ENCODE results near the gene ENTHD1. TPM values are rescaled to one million over a fixed set of nuclear protein-coding genes. Genes with fewer than 3 reads are reported as not detected.

Gene ENTHD1
- total RNA-seq, 1 donor from 2014 or later = not detected

GRCh38 chr22:39717099-39717498 lies 176.5 kb downstream of the ENTHD1 start:
- Histone ChIP-seq H3K36me3 (ENCODE audit: control insufficient read depth, insufficient read depth, low read length) (no peaks in the 10 kb centered on the region), H3K27me3 (ENCODE audit: control insufficient read depth, insufficient read depth, low read length) (peaks cover 5% of the 10 kb centered on the region), H3K4me3 (ENCODE audit: low read depth, low read length) (no peak overlapping the region)
- FAIRE-seq (no peak), DNase-seq (ENCODE audit: low read depth) (no peak)
- TF ChIP-seq CTCF (IDR thresholded peaks at IDR 0.05; ENCODE audit: insufficient read depth, low read length, severe bottlenecking) = no peak

GRCh38 chr22:39716534-39716933 lies 177.0 kb downstream of the ENTHD1 start:
- Histone ChIP-seq H3K36me3 (ENCODE audit: control insufficient read depth, insufficient read depth, low read length) (no peaks in the 10 kb centered on the region), H3K4me3 (ENCODE audit: low read depth, low read length) (no peak overlapping the region), H3K27me3 (ENCODE audit: control insufficient read depth, insufficient read depth, low read length) (peaks cover 4% of the 10 kb centered on the region)
- TF ChIP-seq CTCF (IDR thresholded peaks at IDR 0.05; ENCODE audit: insufficient read depth, low read length, severe bottlenecking) = no peak
- no peak for FAIRE-seq
- no peak for DNase-seq (ENCODE audit: low read depth)

- no peak for DNase-seq (ENCODE audit: low read depth)
- FAIRE-seq = no peak
- Histone ChIP-seq H3K27me3 (ENCODE audit: control insufficient read depth, insufficient read depth, low read length) (peaks cover 4% of the 10 kb centered on the region), H3K36me3 (ENCODE audit: control insufficient read depth, insufficient read depth, low read length) (no peaks in the 10 kb centered on the region), H3K4me3 (ENCODE audit: low read depth, low read length) (no peak overlapping the region)
- no peak for TF ChIP-seq CTCF (IDR thresholded peaks at IDR 0.05; ENCODE audit: insufficient read depth, low read length, severe bottlenecking)
Measured at GRCh38 chr22:39715778-39716495, 177.6 kb downstream of the ENTHD1 start.

GRCh38 chr22:39714321-39714720 lies 179.2 kb downstream of the ENTHD1 start:
- no peak for TF ChIP-seq CTCF (IDR thresholded peaks at IDR 0.05; ENCODE audit: insufficient read depth, low read length, severe bottlenecking)
- Histone ChIP-seq H3K36me3 (ENCODE audit: control insufficient read depth, insufficient read depth, low read length) (no peaks in the 10 kb centered on the region), H3K27me3 (ENCODE audit: control insufficient read depth, insufficient read depth, low read length) (peaks cover 4% of the 10 kb centered on the region), H3K4me3 (ENCODE audit: low read depth, low read length) (no peak overlapping the region)
- DNase-seq (ENCODE audit: low read depth) (no peak), FAIRE-seq (no peak)

- H3K36me3 ChIP-seq (ENCODE audit: control insufficient read depth, insufficient read depth, low read length) = no peaks in the 10 kb centered on the region
- H3K27me3 ChIP-seq (ENCODE audit: control insufficient read depth, insufficient read depth, low read length) = peaks cover 3% of the 10 kb centered on the region
- FAIRE-seq = no peak
- no peak for TF ChIP-seq CTCF (IDR thresholded peaks at IDR 0.05; ENCODE audit: insufficient read depth, low read length, severe bottlenecking)
- no peak for DNase-seq (ENCODE audit: low read depth)
- no peak overlapping the region for H3K4me3 ChIP-seq (ENCODE audit: low read depth, low read length)
Measured at GRCh38 chr22:39713799-39714290, 179.7 kb downstream of the ENTHD1 start.
